Keratinocyte (primary cell): ENCODE data around the gene SSPN. TPM values are rescaled to one million over a fixed set of nuclear protein-coding genes. Genes with fewer than 3 reads are reported as not detected.

Experiments used
- DNase-seq: peaks from one replicate; pipeline ENCODE4 v3.0.0-alpha.2; 2011; ENCODE audit warnings: low read depth, missing footprints, low spot score
- FAIRE-seq: peaks from 2 replicates; lab custom pipeline; 2011; peaks lifted over from hg19 to GRCh38; lab: Jason Lieb, UNC
- H2AFZ ChIP-seq: 2 replicates; pipeline ENCODE4 v1.6.0; 2012; ENCODE audit warnings: low read length, control low read depth, inconsistent platforms; ENCODE audit not compliant: control insufficient read depth
- H3K27ac ChIP-seq: 2 replicates; pipeline ENCODE4 v1.5.1; 2011; ENCODE audit warnings: low read length; ENCODE audit not compliant: control insufficient read depth, insufficient read depth
- H3K27me3 ChIP-seq: 3 replicates; pipeline ENCODE4 v1.6.0; 2011; ENCODE audit warnings: low read length; ENCODE audit not compliant: control insufficient read depth, insufficient read depth; ENCODE audit errors: extremely low read depth
- H3K36me3 ChIP-seq, 2 experiments: 2 replicates in 1 of 2; 3 replicates in 1 of 2; pipeline ENCODE4 v1.5.1; 2011; ENCODE audit warnings: low read length in 2 of 2, mild to moderate bottlenecking in 1 of 2; ENCODE audit not compliant: control insufficient read depth in 2 of 2, insufficient read depth in 2 of 2; ENCODE audit errors: extremely low read depth in 1 of 2
- H3K4me1 ChIP-seq: 3 replicates; pipeline ENCODE4 v1.5.1; 2011; ENCODE audit warnings: low read length; ENCODE audit not compliant: control insufficient read depth, insufficient read depth; ENCODE audit errors: extremely low read depth
- H3K4me2 ChIP-seq: 3 replicates; pipeline ENCODE4 v1.6.0; 2011; ENCODE audit warnings: low read depth, low read length; ENCODE audit not compliant: control insufficient read depth, insufficient read depth; ENCODE audit errors: extremely low read depth
- H3K4me3 ChIP-seq, 3 experiments: fragments of 200-600 bp in 1 of 3; sonication (generic) in 1 of 3; 2 replicates in 2 of 3; 3 replicates in 1 of 3; pipeline ENCODE4 v1.5.1; 2011 to 2016; ENCODE audit warnings: low read length in 3 of 3, mild to moderate bottlenecking in 3 of 3, control low read depth in 2 of 3, inconsistent platforms in 1 of 3, low read depth in 1 of 3, mixed read lengths in 1 of 3, mixed run types in 1 of 3, moderate library complexity in 1 of 3; ENCODE audit not compliant: control insufficient read depth in 2 of 3, insufficient read depth in 2 of 3; ENCODE audit errors: extremely low read depth in 1 of 3
- H3K79me2 ChIP-seq: 2 replicates; pipeline ENCODE4 v1.6.0; 2012; ENCODE audit warnings: low read length; ENCODE audit not compliant: control insufficient read depth, insufficient read depth
- H3K9ac ChIP-seq: 3 replicates; pipeline ENCODE4 v1.6.0; 2011; ENCODE audit warnings: low read length; ENCODE audit not compliant: control insufficient read depth, insufficient read depth; ENCODE audit errors: extremely low read depth
- H3K9me1 ChIP-seq: 3 replicates; pipeline ENCODE4 v1.6.0; 2011; ENCODE audit warnings: low read length; ENCODE audit not compliant: control insufficient read depth, insufficient read depth; ENCODE audit errors: extremely low read depth
- H3K9me3 ChIP-seq: 2 replicates; pipeline ENCODE4 v1.5.1; 2012; ENCODE audit warnings: low read depth, low read length; ENCODE audit not compliant: control insufficient read depth
- H4K20me1 ChIP-seq: 3 replicates; pipeline ENCODE4 v1.6.0; 2011; ENCODE audit warnings: low read length; ENCODE audit not compliant: control insufficient read depth, insufficient read depth; ENCODE audit errors: extremely low read depth
- CTCF ChIP-seq, 3 experiments: IDR thresholded peaks in 1 of 3; conservative IDR thresholded peaks in 1 of 3; optimal IDR thresholded peaks in 1 of 3; 2 replicates in 2 of 3; 3 replicates in 1 of 3; pipeline versions ENCODE3 to v1.5.1; 2011; ENCODE audit warnings: low read length in 3 of 3, mild to moderate bottlenecking in 3 of 3, moderate library complexity in 2 of 3, control low read depth in 1 of 3, inconsistent platforms in 1 of 3; ENCODE audit not compliant: insufficient read depth in 2 of 3; ENCODE audit errors: extremely low read depth in 1 of 3
- EZH2 ChIP-seq: IDR thresholded peaks from one replicate; pipeline ENCODE4 v1.6.1; 2012; ENCODE audit warnings: inconsistent platforms, mild to moderate bottlenecking, low read length, moderate library complexity
- dilution Hi-C: fragments of 300-500 bp; cut with MboI; formaldehyde crosslinking; loops from one replicate; pipeline ENCODE4 v1.7.0; 2020; ENCODE audit warnings: low sequenced_read_pairs; ENCODE audit not compliant: extremely low pct_ligation_motif_present
- polyA plus RNA-seq, 5 experiments: library from polyadenylated mRNA; depleted of rRNA in 3 of 5; stranded (reverse) in 3 of 5; stranded (forward) in 1 of 5; unstranded in 1 of 5; fragments of >200 nt; gene quantifications; 1 replicate in 1 of 5; 2 replicates in 3 of 5; 3 replicates in 1 of 5; pipeline versions ENCODE4 v1.2.1 to v1.2.3, GENCODE V29; 2011 to 2012; ENCODE audit warnings: missing spikeins in 2 of 5, low read depth in 1 of 5, low replicate concordance in 1 of 5

SSPN gene
- polyA plus RNA-seq, 1 donor (not counting 4 experiments of a cell fraction or from before 2014, with no cell fraction given), result 1.0 TPM

- dilution Hi-C loops, result no loop called here
- Histone ChIP-seq H3K4me1 (peaks cover 16% of the 10 kb centered on the region), H3K9me3 (no peaks in the 10 kb centered on the region), H3K36me3 (no peaks in the 10 kb centered on the region), H4K20me1 (no peaks in the 10 kb centered on the region), H2AFZ (peak overlapping the region; percentile 97), H3K27ac (no peak overlapping the region), H3K4me3 (peak overlapping the region in 2 of 3 experiments; percentile 27 to 72), H3K9me1 (no peaks in the 10 kb centered on the region), H3K9ac (peak overlapping the region; percentile 34), H3K4me2 (peak overlapping the region; percentile 82), H3K79me2 (no peaks in the 10 kb centered on the region), H3K27me3 (no peaks in the 10 kb centered on the region)
- DNase-seq (no peak), FAIRE-seq (peak; percentile 64)
- TF ChIP-seq CTCF (optimal IDR thresholded peaks at IDR 0.05 in 1 of 3, IDR thresholded peaks at IDR 0.05 in 1 of 3, conservative IDR thresholded peaks at IDR 0.05 in 1 of 3; ENCODE audit: extremely low read depth in 1 of 3, insufficient read depth in 2 of 3, low read length in 3 of 3) (no peak), EZH2 (no peak)
These were observed 458 bp downstream of the SSPN start for GRCh38 chr12:26195641-26196420.

- H3K4me2 ChIP-seq, result peak overlapping the region; percentile 82
- dilution Hi-C loops, result no loop called here
- H3K27ac ChIP-seq, result no peak overlapping the region
These were observed 996 bp downstream of the SSPN start for GRCh38 chr12:26196421-26196716.

More at GRCh38 chr12:26196421-26196716, 996 bp downstream of the SSPN start:
- Histone ChIP-seq H3K4me1 (peaks cover 16% of the 10 kb centered on the region), H3K4me3 (peak overlapping the region in 1 of 3 experiments; percentile 72), H3K79me2 (no peaks in the 10 kb centered on the region), H3K27me3 (no peaks in the 10 kb centered on the region), H3K9ac (peak overlapping the region; percentile 34), H2AFZ (peak overlapping the region; percentile 97), H4K20me1 (no peaks in the 10 kb centered on the region), H3K36me3 (no peaks in the 10 kb centered on the region), H3K9me3 (no peaks in the 10 kb centered on the region), H3K9me1 (no peaks in the 10 kb centered on the region)
- no peak for TF ChIP-seq EZH2
- no peak for TF ChIP-seq CTCF (optimal IDR thresholded peaks at IDR 0.05 in 1 of 3, IDR thresholded peaks at IDR 0.05 in 1 of 3, conservative IDR thresholded peaks at IDR 0.05 in 1 of 3; ENCODE audit: extremely low read depth in 1 of 3, insufficient read depth in 2 of 3, low read length in 3 of 3)
- FAIRE-seq (no peak), DNase-seq (no peak)
